HEK293T (cell line): ENCODE data around the gene SPDYE3.

Experiments used
- BHLHE40 ChIP-seq: fragments of 450-650 bp; IDR thresholded peaks from 2 replicates; pipeline ENCODE4 v1.6.1; 2016; ENCODE audit warnings: mild to moderate bottlenecking, moderate library complexity, borderline replicate concordance
- ELF4 ChIP-seq: fragments of 450-650 bp; IDR thresholded peaks from 2 replicates; pipeline ENCODE4 v1.6.1; 2017; ENCODE audit warnings: antibody characterized with exemption
- FOXM1 ChIP-seq: fragments of 450-650 bp; IDR thresholded peaks from 2 replicates; pipeline ENCODE4 v1.6.1; 2017; ENCODE audit warnings: mild to moderate bottlenecking, borderline replicate concordance
- L3MBTL2 ChIP-seq: fragments of 450-650 bp; conservative IDR thresholded peaks from 2 replicates; pipeline ENCODE4 v1.6.1; 2016; ENCODE audit warnings: mild to moderate bottlenecking
- SP1 ChIP-seq: fragments of 450-650 bp; IDR thresholded peaks from 2 replicates; pipeline ENCODE4 v1.6.1; 2017

GRCh38 chr7:100370303-100370702 is 62.8 kb downstream of the SPDYE3 start:
- TF ChIP-seq ELF4 (no peak), FOXM1 (no peak), BHLHE40 (no peak), L3MBTL2 (no peak), SP1 (no peak)
